Immature natural killer cell (primary cell): Measurements from ENCODE around the gene ZBTB24. TPM values are rescaled to one million over a fixed set of nuclear protein-coding genes. Genes with fewer than 3 reads are reported as not detected.

Experiments used
- DNase-seq, 3 donors: peaks; one replicate each; pipeline ENCODE4 v3.0.0; 2022; ENCODE audit warnings: mixed read lengths in 1 of 3
- H3K27ac Mint-ChIP-seq, 6 donors: one replicate each; pipeline ENCODE4 v1.8.0; 2020; ENCODE audit warnings: mixed read lengths in 6 of 6, mild to moderate bottlenecking in 5 of 6, inconsistent platforms in 4 of 6, moderate library complexity in 3 of 6
- H3K27me3 Mint-ChIP-seq, 3 donors: one replicate each; pipeline ENCODE4 v1.8.0; 2020 to 2021; ENCODE audit warnings: low read depth in 3 of 3, mild to moderate bottlenecking in 3 of 3, mixed read lengths in 3 of 3, moderate library complexity in 3 of 3, inconsistent platforms in 1 of 3
- H3K36me3 Mint-ChIP-seq, 3 donors: one replicate each; pipeline ENCODE4 v1.8.0; 2020; ENCODE audit warnings: mixed read lengths in 3 of 3, inconsistent platforms in 2 of 3, mild to moderate bottlenecking in 2 of 3
- H3K4me1 Mint-ChIP-seq, 2 donors: one replicate each; pipeline ENCODE4 v1.8.0; 2020; ENCODE audit warnings: inconsistent platforms in 2 of 2, mild to moderate bottlenecking in 2 of 2, mixed read lengths in 2 of 2, moderate library complexity in 1 of 2
- H3K4me3 Mint-ChIP-seq, 5 donors: one replicate each; pipeline ENCODE4 v1.8.0; 2020; ENCODE audit warnings: mild to moderate bottlenecking in 5 of 5, mixed read lengths in 5 of 5, inconsistent platforms in 3 of 5, moderate library complexity in 3 of 5
- H3K9me3 Mint-ChIP-seq, 6 donors: one replicate each; pipeline ENCODE4 v1.8.0; 2020; ENCODE audit warnings: mild to moderate bottlenecking in 6 of 6, mixed read lengths in 6 of 6, inconsistent platforms in 4 of 6, moderate library complexity in 3 of 6
- polyA plus RNA-seq, 3 donors: library from polyadenylated mRNA; unstranded; fragments of 300-500 nt; fragmentation: Illumina TruSeq; gene quantifications; one replicate each; pipeline ENCODE4 v1.2.3, GENCODE V29; 2021

The ZBTB24 gene
- polyA plus RNA-seq, 3 donors from 2014 or later: 3.1 to 6.6 (median 4.1) TPM

DNA sequence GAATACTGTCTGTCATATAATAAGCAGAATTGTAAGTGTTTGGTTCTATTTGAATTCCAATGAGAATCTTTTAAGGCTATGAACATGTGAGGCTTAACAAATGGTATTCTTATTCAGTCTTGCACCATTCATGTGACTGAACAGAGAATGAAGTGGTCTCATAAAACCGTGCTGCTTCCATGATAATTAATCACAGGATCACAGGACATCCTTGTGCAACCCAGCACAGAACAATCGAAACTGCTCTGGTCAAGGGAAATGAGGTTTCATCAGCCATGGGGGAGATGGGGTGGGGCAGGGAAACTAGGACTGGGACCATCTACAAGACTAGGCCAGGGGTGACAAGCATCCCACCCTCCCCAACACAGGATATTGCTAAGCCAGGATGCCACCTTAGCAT is 48.6 kb downstream of the ZBTB24 start:
- no peak overlapping the region for H3K27ac Mint-ChIP-seq
- H3K4me3 Mint-ChIP-seq: no peak overlapping the region

DNA sequence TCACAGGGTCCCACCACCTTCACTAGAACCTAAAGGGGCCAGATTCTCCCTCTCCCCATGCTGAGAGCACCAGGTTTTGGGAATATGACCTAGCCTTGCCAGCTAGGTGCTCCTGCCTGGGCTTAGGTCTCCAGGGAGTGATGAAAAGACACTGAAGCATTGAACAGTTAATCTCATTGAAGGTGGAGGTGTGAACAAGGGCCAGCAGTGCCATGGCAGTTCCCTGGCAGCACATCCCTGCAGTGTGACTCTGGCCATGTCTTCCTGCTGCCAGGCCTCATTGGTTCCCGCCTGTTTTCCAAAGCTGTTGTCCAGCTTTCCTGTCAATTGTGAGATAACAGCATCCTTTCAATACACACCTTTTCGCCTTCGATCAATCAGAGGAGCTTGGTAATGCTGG is 53.5 kb downstream of the ZBTB24 start:
- Mint-ChIP-seq H3K27me3 (peaks cover 0 to 1% (median 0%) of the 10 kb centered on the region in 3 donors), H3K27ac (no peak overlapping the region), H3K9me3 (no peaks in the 10 kb centered on the region), H3K36me3 (no peaks in the 10 kb centered on the region), H3K4me3 (no peak overlapping the region), H3K4me1 (peaks cover 0 to 5% of the 10 kb centered on the region in 2 donors)
- DNase-seq: no peak

More for the DNA sequence above, 48.6 kb downstream of the ZBTB24 start:
- no peak for DNase-seq
- Mint-ChIP-seq H3K9me3 (no peaks in the 10 kb centered on the region), H3K27me3 (peaks cover 0 to 6% (median 0%) of the 10 kb centered on the region in 3 donors), H3K4me1 (peaks cover 0 to under 1% of the 10 kb centered on the region in 2 donors), H3K36me3 (no peaks in the 10 kb centered on the region)

DNA sequence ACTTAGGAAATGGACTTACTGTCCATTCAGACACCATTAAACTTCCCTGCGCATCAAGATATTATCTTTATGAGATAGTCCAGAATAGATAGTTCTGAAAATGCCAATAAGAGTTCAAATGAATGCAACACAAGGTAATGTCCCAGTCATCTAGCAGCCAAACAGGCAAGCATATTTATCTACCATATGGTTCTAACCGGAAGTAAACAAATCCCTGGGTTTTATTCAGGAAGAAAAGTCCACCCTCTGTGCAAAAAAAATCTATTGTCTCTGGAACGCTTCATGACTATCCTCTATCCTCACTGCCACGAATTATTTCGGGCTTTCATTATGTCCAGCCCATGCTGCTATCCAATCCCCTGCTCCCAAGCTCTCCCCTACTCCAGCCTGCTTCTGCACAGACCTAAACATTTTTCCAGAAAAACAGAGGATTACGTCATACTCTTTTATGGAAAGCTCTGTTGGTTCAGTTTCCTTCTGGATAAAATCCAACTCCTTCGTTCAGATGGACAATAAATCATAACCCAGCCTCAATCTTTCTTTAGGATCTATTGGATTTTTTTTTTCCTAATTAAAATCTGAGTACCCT is 54.0 kb downstream of the ZBTB24 start:
- Mint-ChIP-seq H3K36me3 (no peaks in the 10 kb centered on the region), H3K4me3 (no peak overlapping the region)

DNA sequence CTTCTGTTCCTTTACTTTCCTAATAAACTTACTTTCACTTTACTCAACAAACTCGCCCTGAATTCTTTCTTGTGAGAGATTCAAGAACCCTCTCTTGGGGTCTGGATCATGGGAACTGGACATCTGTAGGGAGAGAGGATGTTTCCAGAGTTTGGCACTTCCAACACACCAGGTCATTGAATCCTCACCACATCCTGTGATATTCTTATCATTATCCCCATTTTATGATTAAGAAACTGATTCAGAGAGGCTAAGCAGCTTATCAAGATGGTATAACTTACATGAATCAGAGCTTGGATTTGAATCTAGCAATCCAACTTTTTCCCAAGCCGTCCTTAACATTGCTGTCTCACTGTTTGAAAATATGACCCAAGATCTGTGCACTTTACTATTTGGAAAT is 58.1 kb downstream of the ZBTB24 start:
- H3K9me3 Mint-ChIP-seq: no peaks in the 10 kb centered on the region
- peaks cover 0 to 5% of the 10 kb centered on the region in 2 donors for H3K4me1 Mint-ChIP-seq
- no peak for DNase-seq
- H3K27me3 Mint-ChIP-seq: no peaks in the 10 kb centered on the region
- no peak overlapping the region for H3K27ac Mint-ChIP-seq
- H3K36me3 Mint-ChIP-seq: no peaks in the 10 kb centered on the region
- no peak overlapping the region for H3K4me3 Mint-ChIP-seq

More for the DNA sequence above, 54.0 kb downstream of the ZBTB24 start:
- Mint-ChIP-seq H3K9me3 (no peaks in the 10 kb centered on the region), H3K27ac (no peak overlapping the region), H3K4me1 (peaks cover 0 to 5% of the 10 kb centered on the region in 2 donors), H3K27me3 (peaks cover 0 to 1% (median 0%) of the 10 kb centered on the region in 3 donors)
- no peak for DNase-seq

DNA sequence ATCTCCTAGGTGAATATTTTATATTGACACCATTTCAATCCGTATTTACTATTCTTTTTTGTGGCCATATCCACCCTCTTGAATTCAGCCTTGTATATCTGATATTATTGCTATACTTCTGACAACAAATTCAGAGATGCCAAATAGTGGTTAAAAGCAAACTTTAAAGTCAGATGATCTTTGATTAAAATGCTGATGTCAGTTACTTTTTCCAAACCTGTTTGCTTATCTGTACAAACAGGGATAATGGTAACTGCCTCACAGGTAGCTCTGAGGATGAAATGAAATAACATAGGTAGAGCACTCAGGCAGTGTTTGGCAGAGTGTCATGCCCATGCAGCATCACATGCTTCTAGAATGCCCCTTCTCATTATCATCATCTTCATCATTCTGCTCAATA is 61.8 kb downstream of the ZBTB24 start:
- Mint-ChIP-seq H3K4me3 (no peak overlapping the region), H3K36me3 (no peaks in the 10 kb centered on the region), H3K9me3 (no peaks in the 10 kb centered on the region), H3K4me1 (peaks cover 0 to 5% of the 10 kb centered on the region in 2 donors), H3K27ac (no peak overlapping the region), H3K27me3 (no peaks in the 10 kb centered on the region)
- no peak for DNase-seq

DNA sequence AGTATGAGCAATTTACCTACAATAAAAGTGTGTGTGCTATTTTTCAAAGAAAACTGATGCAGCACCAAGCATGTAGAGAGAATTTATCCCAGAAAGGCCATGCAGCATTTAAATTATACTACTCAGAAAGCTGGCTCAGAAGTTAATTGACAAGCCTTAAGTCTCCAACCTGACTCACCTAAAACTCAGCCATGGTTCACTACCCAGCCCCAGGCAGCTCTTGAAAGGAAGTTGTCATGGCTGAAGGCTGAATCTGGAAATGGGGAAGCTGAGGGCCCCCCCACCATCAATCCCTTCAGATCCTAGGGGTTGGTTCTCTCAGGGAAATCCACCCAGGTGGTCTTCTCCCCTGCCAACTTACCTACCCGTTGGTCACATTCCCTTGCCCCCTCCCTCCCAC is 62.3 kb downstream of the ZBTB24 start:
- Mint-ChIP-seq H3K4me3 (no peak overlapping the region), H3K9me3 (no peaks in the 10 kb centered on the region), H3K27ac (no peak overlapping the region), H3K36me3 (no peaks in the 10 kb centered on the region), H3K27me3 (no peaks in the 10 kb centered on the region), H3K4me1 (peaks cover 0 to 5% of the 10 kb centered on the region in 2 donors)
- no peak for DNase-seq

DNA sequence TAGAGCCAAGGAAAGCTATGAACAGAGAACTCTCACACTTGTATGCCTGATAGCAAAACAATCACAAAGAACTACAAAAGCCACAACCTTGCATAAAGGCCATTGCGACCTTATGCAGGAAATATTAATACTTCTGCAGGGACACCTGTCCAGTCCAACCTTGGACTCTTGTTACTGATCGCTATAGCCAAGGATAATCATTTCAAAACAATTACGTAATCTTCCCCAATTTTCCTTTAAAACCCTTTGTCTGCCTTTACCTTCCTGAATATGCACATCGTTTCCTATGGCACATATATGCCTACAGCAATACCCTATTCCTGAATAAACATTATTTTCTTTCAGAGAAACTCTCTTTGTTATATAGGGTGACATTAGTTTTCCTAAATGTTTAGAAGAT is 65.4 kb downstream of the ZBTB24 start:
- Mint-ChIP-seq H3K4me1 (no peaks in the 10 kb centered on the region), H3K27me3 (peaks cover 0 to 4% (median 0%) of the 10 kb centered on the region in 3 donors), H3K27ac (no peak overlapping the region), H3K36me3 (no peaks in the 10 kb centered on the region), H3K4me3 (no peak overlapping the region), H3K9me3 (no peaks in the 10 kb centered on the region)
- no peak for DNase-seq

Other genes with a start within 250 kb of the ZBTB24 start
- gene CD164, start 100.8 kb downstream of the ZBTB24 start, polyA plus RNA-seq: 100 to 1,000 TPM; 433 to 825 (median 521) TPM
- 1 to 10 TPM in 1 of 3 donors, under 1 TPM in 2; 0.15 to 1.0 (median 0.44) TPM for gene PPIL6, start 42.6 kb downstream of the ZBTB24 start, polyA plus RNA-seq
- 10 to 100 TPM; 10.2 to 19.0 (median 13.2) TPM for gene SMPD2, start 42.5 kb downstream of the ZBTB24 start, polyA plus RNA-seq
- gene MICAL1, start 27.4 kb downstream of the ZBTB24 start, polyA plus RNA-seq: 10 to 100 TPM in 1 of 3 donors, 1 to 10 TPM in 2; 7.5 to 13.4 (median 9.5) TPM
- gene AK9, start 208.0 kb upstream of the ZBTB24 start, polyA plus RNA-seq: 1 to 10 TPM; 6.3 to 9.2 (median 9.1) TPM
- 10 to 100 TPM; 38.4 to 43.2 (median 39.7) TPM for gene FIG4, start 208.1 kb upstream of the ZBTB24 start, polyA plus RNA-seq